ENCODE results near the gene BCAR1. TPM values are rescaled to one million over a fixed set of nuclear protein-coding genes. Genes with fewer than 3 reads are reported as not detected.

Gene BCAR1
- total and polyA plus RNA-seq, 7 experiments from 2014 or later = not detected

GRCh38 chr16:75229172-75230031 lies 22.0 kb downstream of the BCAR1 start:
- ATAC-seq = no peak

GRCh38 chr16:75228143-75228976 lies 23.1 kb downstream of the BCAR1 start:
- Histone ChIP-seq H3K4me1 (ENCODE audit: control insufficient read depth in 2 of 2, insufficient read depth in 2 of 2, low read length in 2 of 2) (no peaks in the 10 kb centered on the region), H3K27ac (ENCODE audit: low read depth, low read length) (no peak overlapping the region), H3K27me3 (ENCODE audit: control insufficient read depth in 2 of 2, insufficient read depth in 2 of 2, low read length in 2 of 2) (no peaks in the 10 kb centered on the region), H3K9me3 (ENCODE audit: control insufficient read depth in 2 of 3, low read length in 3 of 3) (no peaks in the 10 kb centered on the region), H3K4me3 (ENCODE audit: low read length) (no peak overlapping the region), H3K36me3 (ENCODE audit: control insufficient read depth in 2 of 3, insufficient read depth in 3 of 3, low read length in 3 of 3) (no peaks in the 10 kb centered on the region)
- POLR2A ChIA-PET = no interaction called here
- H3K27ac Mint-ChIP-seq = no peak overlapping the region
- H3K27me3 Mint-ChIP-seq = peaks cover 0 to 7% (median 2%) of the 10 kb centered on the region in 5 donors
- no peak overlapping the region for H3K4me3 Mint-ChIP-seq
- H3K9me3 Mint-ChIP-seq = no peaks in the 10 kb centered on the region
- DNase-seq = no peak
- intact Hi-C loops (cut with micrococcal nuclease) = no loop called here
- ATAC-seq = no peak
- no peaks in the 10 kb centered on the region for H3K36me3 Mint-ChIP-seq
- H3K4me1 Mint-ChIP-seq = no peaks in the 10 kb centered on the region
- CTCF ChIA-PET = no interaction called here

More at GRCh38 chr16:75229172-75230031, 22.0 kb downstream of the BCAR1 start:
- no peak overlapping the region for H3K27ac Mint-ChIP-seq
- ChIA-PET CTCF (no interaction called here), POLR2A (no interaction called here)
- H3K4me3 Mint-ChIP-seq = no peak overlapping the region
- Histone ChIP-seq H3K36me3 (ENCODE audit: control insufficient read depth in 2 of 3, insufficient read depth in 3 of 3, low read length in 3 of 3) (no peaks in the 10 kb centered on the region), H3K27ac (ENCODE audit: low read depth, low read length) (no peak overlapping the region), H3K4me3 (ENCODE audit: low read length) (no peak overlapping the region), H3K4me1 (ENCODE audit: control insufficient read depth in 2 of 2, insufficient read depth in 2 of 2, low read length in 2 of 2) (no peaks in the 10 kb centered on the region), H3K27me3 (ENCODE audit: control insufficient read depth in 2 of 2, insufficient read depth in 2 of 2, low read length in 2 of 2) (no peaks in the 10 kb centered on the region), H3K9me3 (ENCODE audit: control insufficient read depth in 2 of 3, low read length in 3 of 3) (no peaks in the 10 kb centered on the region)
- no peaks in the 10 kb centered on the region for H3K9me3 Mint-ChIP-seq
- intact Hi-C loops (cut with micrococcal nuclease) = loop anchor here in 1 of 2 donors (5.0 kb wide), 1 partner anchor 32 kb away; no protein-coding TSS in a partner anchor
- H3K4me1 Mint-ChIP-seq = peaks cover 0 to 4% (median 4%) of the 10 kb centered on the region in 7 donors
- no peak for DNase-seq
- H3K27me3 Mint-ChIP-seq = peaks cover 0 to 7% (median 2%) of the 10 kb centered on the region in 5 donors
- H3K36me3 Mint-ChIP-seq = no peaks in the 10 kb centered on the region

DNA sequence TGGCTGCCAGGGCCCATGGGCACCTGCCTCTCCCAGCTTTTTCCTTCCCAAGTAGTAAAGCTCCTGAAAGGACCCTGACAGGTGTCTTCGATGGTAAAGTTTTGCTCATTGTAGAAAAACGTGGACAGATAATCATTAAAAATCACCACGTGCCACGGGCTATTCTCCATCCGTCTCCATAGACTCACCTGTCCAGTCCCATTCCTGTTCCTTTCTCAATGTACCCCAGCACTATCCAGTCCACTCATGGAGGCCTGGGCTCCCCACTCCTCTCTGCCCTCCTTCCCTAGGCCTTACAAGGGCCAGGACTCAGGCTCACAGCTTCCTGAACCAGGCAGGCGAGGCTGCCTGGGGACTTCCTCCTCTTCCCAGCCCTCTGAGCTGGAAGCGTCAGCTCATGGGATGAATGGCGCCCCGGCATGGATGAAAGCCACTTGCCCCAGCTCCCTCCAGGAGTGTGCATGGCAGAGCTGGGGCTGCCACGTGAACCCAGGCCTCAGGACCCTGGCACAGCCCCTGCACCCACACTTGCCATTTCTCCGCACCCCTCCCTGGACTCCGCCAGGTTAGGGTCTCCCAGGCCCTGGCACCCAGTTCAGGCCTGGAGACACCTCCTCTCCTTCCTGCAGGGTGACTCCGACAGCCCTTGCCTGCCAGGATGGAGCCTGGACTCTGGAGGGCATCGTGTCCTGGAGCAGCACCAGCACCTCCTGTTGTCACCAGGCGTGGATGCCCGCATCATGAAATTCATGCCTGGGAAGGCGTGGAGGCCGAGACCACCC lies 23.9 kb downstream of the BCAR1 start:
- no peak for DNase-seq
- ChIA-PET POLR2A (no interaction called here), CTCF (interaction anchor here (1.2 kb wide), 1 partner anchor 29 kb away, joined by 4 read pairs; no protein-coding TSS in a partner anchor)
- H3K27me3 Mint-ChIP-seq = peaks cover 0 to 7% (median 2%) of the 10 kb centered on the region in 5 donors
- Histone ChIP-seq H3K4me1 (ENCODE audit: control insufficient read depth in 2 of 2, insufficient read depth in 2 of 2, low read length in 2 of 2) (no peaks in the 10 kb centered on the region), H3K9me3 (ENCODE audit: control insufficient read depth in 2 of 3, low read length in 3 of 3) (no peaks in the 10 kb centered on the region), H3K36me3 (ENCODE audit: control insufficient read depth in 2 of 3, insufficient read depth in 3 of 3, low read length in 3 of 3) (no peaks in the 10 kb centered on the region), H3K27ac (ENCODE audit: low read depth, low read length) (no peak overlapping the region), H3K27me3 (ENCODE audit: control insufficient read depth in 2 of 2, insufficient read depth in 2 of 2, low read length in 2 of 2) (no peaks in the 10 kb centered on the region), H3K4me3 (ENCODE audit: low read length) (no peak overlapping the region)
- H3K27ac Mint-ChIP-seq = no peak overlapping the region
- peak; percentile 16 for ATAC-seq
- no peaks in the 10 kb centered on the region for H3K9me3 Mint-ChIP-seq
- no peaks in the 10 kb centered on the region for H3K36me3 Mint-ChIP-seq
- intact Hi-C loops (cut with micrococcal nuclease) = no loop called here
- H3K4me1 Mint-ChIP-seq = no peaks in the 10 kb centered on the region
- no peak overlapping the region for H3K4me3 Mint-ChIP-seq

DNA sequence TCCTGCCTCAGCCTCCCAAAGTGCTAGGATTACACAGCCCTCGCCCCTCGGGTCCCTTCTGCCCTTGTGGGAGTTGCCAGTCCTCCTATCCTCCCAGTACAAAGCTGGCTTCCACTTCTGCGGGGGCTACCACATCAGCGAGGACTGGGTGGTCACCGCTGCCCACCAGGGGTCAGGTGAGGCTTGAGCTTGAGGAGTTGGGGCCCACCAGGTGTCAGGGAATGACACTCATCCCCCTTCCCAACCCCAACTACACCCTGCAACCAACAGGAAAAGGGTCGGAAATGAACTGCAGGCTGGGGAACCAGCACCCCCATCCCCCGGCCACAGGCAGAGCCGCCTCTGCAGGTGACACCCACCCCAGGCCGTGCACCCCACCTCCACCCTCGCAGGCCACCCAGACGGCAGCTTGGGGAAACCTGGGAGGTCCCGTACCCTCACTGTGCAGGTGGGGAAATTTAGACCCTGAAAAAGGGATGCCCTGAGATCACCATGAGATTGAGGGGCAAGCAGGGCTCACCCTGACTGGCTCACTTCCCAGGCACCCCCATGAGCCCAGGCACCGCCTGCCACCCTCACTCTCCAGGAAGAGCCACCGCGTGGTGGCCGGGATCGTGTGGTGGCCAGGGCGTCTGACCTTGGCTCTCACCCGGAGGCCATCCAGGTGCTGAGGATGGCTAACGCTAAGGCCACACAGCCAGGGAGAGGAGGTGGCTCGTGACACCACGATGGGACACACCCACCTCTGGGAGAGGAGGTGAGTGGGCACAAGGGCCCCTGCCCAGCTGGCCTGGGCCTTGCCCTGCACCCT lies 24.7 kb downstream of the BCAR1 start:
- no peaks in the 10 kb centered on the region for H3K27me3 ChIP-seq (ENCODE audit: control insufficient read depth in 2 of 2, insufficient read depth in 2 of 2, low read length in 2 of 2)
- Mint-ChIP-seq H3K27ac (no peak overlapping the region), H3K4me1 (no peaks in the 10 kb centered on the region), H3K9me3 (no peaks in the 10 kb centered on the region), H3K4me3 (no peak overlapping the region), H3K36me3 (no peaks in the 10 kb centered on the region), H3K27me3 (peaks cover 0 to 7% (median 0%) of the 10 kb centered on the region in 5 donors)
- H3K27ac ChIP-seq (ENCODE audit: low read depth, low read length) = no peak overlapping the region
- no peaks in the 10 kb centered on the region for H3K9me3 ChIP-seq (ENCODE audit: control insufficient read depth in 2 of 3, low read length in 3 of 3)
- no peak overlapping the region for H3K4me3 ChIP-seq (ENCODE audit: low read length)
- intact Hi-C loops (cut with micrococcal nuclease) = no loop called here
- POLR2A ChIA-PET = no interaction called here
- no peaks in the 10 kb centered on the region for H3K36me3 ChIP-seq (ENCODE audit: control insufficient read depth in 2 of 3, insufficient read depth in 3 of 3, low read length in 3 of 3)
- DNase-seq (no peak), ATAC-seq (no peak)
- H3K4me1 ChIP-seq (ENCODE audit: control insufficient read depth in 2 of 2, insufficient read depth in 2 of 2, low read length in 2 of 2) = no peaks in the 10 kb centered on the region
- CTCF ChIA-PET = interaction anchor here (1.0 to 1.2 kb wide), 2 partner anchors 28 to 545 kb away, joined by 3 to 4 read pairs; no protein-coding TSS in a partner anchor

DNA sequence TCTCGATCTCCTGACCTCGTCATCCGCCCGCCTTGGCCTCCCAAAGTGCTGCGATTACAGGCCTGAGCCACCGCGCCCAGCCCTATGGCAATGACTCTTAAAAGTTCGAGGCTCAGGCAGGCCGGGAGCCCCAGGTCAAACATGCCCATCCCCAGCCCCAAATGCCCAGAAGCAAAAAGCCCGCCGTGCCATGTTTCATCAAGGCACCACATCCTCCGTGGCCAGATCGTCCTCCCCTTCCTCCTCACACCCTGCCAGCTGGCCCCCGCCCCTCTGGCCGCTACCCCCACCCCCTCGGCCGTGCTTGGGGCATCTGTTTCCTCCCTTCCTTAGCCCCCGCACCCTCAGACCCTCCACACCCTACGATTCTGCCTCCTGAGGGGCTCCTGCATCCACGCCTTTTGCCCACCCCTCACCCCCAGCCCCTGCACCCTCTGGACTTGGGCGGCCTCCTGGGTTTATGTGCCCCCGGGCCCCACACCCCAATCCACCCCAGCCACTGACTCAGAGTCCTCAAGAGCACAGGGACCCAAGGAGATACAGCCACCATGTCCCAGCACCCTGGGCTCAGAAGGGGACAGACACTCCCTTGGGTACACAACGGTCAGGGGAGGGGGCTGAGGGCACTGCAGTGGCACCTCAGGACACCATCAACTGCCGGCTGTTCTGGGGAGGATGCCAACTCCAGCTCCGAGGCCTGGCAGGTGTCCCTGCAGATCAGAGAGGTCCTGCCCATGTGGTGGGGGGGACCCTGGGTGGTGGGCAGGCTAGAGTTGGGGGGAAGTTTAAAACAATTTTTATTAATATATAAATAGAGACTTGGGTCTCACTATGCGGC lies 25.5 kb downstream of the BCAR1 start:
- DNase-seq = no peak
- H3K27ac ChIP-seq (ENCODE audit: low read depth, low read length) = no peak overlapping the region
- no peak overlapping the region for H3K27ac Mint-ChIP-seq
- peaks cover 0 to 7% (median 0%) of the 10 kb centered on the region in 5 donors for H3K27me3 Mint-ChIP-seq
- H3K9me3 ChIP-seq (ENCODE audit: control insufficient read depth in 2 of 3, low read length in 3 of 3) = no peaks in the 10 kb centered on the region
- no peaks in the 10 kb centered on the region for H3K4me1 ChIP-seq (ENCODE audit: control insufficient read depth in 2 of 2, insufficient read depth in 2 of 2, low read length in 2 of 2)
- H3K4me3 Mint-ChIP-seq = no peak overlapping the region
- H3K9me3 Mint-ChIP-seq = no peaks in the 10 kb centered on the region
- no peaks in the 10 kb centered on the region for H3K36me3 ChIP-seq (ENCODE audit: control insufficient read depth in 2 of 3, insufficient read depth in 3 of 3, low read length in 3 of 3)
- H3K27me3 ChIP-seq (ENCODE audit: control insufficient read depth in 2 of 2, insufficient read depth in 2 of 2, low read length in 2 of 2) = no peaks in the 10 kb centered on the region
- no peaks in the 10 kb centered on the region for H3K36me3 Mint-ChIP-seq
- POLR2A ChIA-PET = no interaction called here
- no peak overlapping the region for H3K4me3 ChIP-seq (ENCODE audit: low read length)
- intact Hi-C loops (cut with micrococcal nuclease) = no loop called here
- CTCF ChIA-PET = interaction anchor here (1.0 kb wide), 1 partner anchor 546 kb away, joined by 3 read pairs; no protein-coding TSS in a partner anchor
- H3K4me1 Mint-ChIP-seq = peaks cover 0 to 3% (median 0%) of the 10 kb centered on the region in 7 donors
- ATAC-seq = no peak
